NCI-H2171 treated with DMSO at 0.1 percent for 48 hours (cell line): ENCODE results near the gene C16orf95.
"Not testable (repeated sequence)": the region's sequence is repeated elsewhere in the genome, so short reads cannot be mapped to it uniquely, and the experiment has no call there.

Experiments
- DNase-seq: peaks from one replicate; lab custom pipeline; 2025; lab: John Stamatoyannopoulos, UW

C16orf95 gene

DNA sequence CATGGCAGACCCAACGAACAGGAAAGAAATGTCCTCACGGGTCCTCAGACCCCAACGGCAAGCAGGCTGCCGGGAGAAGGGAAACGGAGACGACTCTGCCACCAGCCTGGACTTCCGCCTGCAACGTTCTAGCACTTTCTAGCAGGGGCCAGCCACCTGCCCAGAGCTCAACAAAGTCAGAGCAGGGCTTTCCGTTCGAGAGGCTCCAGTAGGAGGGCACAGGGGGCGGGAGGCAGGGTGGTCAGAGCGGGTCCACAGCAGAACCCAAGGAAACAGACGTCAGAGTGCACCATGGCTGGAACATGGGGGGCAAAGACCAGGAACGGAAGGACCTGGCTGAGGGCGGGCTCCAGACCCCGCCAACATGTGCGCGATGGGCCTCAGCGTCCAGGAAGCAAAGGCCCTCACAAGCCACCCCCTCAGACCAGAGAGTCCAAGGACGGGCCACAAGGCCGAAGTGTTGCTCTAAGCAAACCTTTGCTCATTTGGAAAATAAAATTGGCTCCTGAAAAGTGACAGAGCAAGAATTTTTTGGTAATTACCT is 29.4 kb upstream of the C16orf95 start:
- DNase-seq: no peak

DNA sequence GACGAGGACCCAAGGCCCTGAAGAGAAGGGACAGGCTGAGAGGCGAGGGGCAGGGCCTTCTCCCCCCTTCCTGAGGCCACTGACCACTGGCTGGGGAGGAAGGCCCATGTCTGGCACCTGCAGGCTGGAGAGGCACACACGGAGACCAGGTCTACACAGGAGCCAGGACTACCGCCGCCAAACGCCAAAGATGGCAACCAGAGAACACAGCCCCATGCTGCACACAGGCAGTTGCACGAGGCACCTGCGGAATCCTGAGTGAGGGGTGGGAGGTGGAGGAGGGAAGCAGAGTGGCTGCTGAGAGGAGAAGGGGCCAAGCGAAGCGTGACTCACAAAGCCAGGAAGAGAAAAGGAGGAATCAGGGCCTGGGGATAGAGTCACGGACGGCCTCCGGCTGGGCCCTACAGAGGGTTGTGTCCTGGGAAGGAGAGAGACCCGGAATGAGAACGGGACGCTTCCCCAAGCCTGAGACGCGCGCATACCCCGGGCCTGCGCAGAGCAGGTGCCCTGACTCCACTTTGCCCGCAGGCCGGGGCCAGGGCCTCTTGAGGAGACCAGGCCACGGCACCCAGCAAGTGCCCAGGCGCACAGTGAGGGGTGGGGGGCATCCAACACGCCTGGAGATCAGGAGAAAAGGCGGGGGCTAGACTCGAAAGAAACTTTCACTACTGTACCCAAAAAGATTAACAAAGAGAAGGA is 28.7 kb upstream of the C16orf95 start:
- DNase-seq: no peak

DNA sequence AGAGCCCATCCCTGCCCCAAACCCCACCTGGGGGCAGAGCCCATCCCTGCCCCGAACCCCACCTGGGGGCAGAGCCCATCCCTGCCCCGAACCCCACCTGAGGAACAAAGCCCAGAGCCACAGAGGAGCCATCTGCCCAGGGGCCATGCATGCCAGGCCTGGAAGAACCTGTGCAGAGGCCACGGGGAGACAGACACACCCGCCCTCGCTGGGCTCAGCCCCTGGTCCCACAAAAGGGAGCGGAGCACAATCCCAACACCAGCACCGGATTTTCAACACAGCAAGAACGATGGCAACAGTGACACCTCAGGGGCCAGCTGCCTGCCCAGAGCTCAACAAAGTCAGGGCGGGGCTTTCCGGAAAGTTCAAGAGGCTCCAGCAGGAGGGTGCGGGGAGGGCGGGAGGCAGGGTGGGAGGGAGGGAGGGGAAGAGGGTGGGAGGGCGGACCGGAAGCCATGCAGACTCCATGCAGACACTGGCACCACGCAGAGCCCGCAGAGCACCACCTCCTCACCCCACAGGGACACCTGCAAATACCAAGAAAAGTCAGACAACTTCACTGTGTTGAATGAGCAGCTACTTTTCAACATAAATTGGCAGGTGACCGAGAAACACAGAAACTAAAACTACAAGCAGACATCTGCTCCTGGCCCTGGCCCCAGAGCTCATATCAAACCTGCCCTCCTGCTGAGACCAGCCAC is 27.9 kb upstream of the C16orf95 start:
- DNase-seq: peak; percentile 51

DNA sequence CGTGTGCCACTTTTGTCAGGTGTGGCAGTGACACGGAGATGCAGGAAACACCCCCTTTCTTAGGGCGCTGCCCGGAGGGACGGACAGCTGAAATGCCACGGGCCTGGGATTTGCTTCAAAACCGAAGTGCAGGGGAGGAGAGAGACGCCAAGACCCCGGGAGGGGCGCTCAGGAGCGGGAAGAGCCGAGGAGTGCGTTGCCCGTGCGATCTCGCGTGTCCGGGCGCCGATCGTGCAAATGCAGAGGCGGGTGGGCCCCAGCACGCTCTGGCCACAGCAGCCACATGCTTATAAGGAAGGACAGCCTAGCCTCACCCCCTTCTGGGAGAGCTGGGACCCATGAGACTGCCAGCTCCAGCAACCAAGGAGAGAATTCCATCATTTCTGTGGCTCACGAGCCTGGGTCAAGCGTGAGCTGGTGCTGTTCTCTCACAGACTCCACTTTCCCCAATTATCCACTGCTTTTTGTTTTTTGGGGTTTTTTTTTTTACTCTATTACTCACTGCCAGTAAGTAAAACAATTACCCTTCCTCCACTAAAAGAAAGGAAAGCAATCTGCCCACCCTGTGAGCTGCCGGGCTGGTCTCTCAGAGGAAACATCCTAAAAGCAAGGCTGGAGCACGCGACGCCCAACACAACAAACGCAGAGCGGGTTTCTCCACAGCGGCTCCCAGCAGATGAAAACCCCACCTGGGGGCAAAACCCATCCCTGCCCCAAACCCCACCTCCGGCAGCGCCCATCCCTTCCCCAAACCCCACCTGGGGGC is 27.2 kb upstream of the C16orf95 start:
- DNase-seq: no peak

DNA sequence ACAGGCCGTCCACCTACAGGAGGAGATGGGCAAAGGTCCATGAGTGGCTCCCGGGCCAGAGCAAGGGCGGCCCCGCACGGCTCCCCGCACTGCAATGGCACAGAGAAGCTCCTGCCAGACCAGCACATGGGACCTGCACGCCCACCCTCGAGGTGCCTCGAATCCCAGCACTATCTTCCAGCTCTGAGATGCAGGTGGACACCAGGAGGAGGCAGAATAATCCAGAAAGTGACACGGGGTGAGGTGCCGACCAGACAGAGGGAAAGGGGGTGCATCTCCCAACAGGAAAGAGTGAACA is 26.5 kb upstream of the C16orf95 start:
- DNase-seq: no peak

DNA sequence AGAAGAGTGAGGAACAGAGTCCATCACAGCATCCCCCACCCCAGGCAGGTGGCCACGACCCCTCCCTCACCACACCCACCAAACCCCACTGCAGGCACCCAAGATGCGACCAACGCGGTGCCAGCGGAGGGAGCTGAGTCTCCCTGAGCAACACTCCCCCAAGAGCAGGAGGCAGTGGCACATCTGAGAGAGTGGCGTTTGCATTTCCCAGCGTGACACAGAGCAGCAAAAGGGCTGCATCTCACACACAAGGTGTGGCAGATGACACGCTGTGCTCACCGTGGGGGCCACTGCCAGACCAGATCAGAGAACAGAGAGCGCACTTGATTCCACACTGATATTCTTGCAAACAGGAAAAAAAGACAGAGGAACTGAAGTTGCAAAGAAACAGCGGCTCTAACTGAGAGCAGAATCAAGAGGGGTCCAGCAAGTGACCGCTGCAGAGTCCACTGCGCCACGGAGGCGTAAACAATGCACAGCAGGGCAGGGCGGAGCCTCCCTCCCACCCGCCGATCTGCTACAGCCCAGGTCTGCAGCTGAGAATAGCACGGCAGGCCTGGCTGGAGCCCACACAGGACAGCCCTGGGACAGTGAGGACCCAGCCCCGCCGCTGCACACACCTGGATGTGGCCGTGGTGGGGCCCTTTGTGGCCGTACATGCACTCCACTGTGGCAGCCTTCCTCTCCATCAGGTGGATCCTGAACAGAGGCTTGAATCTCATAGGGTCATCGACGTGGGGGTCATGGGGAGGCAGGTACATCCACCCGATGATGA is 26.0 kb upstream of the C16orf95 start:
- DNase-seq: no peak

DNA sequence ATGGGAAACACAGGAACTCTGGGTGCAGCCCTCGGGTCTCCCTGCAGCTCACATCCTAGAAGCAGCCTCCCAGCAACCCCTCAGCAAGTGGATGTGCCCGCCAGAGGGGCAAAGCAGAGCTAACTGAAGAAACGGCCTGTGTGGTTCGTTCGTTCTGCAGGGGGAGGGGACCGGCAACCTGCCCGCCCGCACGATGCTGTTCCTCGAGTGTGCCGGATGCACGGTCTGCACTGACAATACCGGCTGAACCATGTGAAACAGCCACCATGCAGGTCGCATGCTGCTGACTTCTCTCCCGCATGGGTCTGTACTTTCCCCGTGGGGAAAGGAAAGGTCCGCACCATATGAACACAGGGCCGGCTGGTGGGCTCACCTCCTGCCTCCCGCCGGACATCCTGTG is 25.3 kb upstream of the C16orf95 start:
- no peak for DNase-seq

DNA sequence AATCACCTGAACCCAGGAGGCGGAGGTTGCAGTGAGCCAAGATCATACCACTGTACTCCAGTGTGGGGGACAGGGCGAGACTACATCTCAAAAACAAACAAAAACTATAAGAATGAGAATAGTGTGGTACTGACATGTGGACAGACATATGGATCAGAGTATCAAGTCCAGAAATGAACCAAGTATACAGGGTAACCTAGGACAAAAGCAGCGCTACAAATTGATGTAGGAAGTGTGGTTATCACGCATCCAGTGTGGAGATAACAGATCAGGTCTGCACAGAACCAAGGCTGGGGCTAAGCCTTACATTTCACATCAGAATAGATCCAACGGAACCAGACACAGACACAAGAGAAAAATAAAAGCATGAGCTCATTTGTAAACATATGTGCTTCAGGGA is 23.0 kb upstream of the C16orf95 start:
- DNase-seq: no peak

DNA sequence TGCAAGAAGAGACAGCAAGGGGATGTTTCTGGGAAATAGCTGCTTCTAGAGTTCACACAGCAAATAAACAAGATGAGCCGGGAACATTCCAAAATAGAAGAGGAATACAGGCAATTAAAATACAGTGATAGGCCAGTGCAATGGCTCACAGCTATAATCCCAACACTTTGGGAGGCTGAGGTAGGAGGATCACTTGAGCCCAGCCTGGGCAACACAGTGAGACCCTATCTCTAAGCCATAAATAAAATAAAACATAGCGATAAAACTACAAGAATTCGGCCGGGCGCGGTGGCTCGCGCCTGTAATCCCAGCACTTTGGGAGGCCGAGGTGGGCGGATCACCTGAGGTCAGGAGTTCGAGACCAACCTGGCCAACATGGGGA is 22.5 kb upstream of the C16orf95 start:
- not testable (repeated sequence) for DNase-seq

DNA sequence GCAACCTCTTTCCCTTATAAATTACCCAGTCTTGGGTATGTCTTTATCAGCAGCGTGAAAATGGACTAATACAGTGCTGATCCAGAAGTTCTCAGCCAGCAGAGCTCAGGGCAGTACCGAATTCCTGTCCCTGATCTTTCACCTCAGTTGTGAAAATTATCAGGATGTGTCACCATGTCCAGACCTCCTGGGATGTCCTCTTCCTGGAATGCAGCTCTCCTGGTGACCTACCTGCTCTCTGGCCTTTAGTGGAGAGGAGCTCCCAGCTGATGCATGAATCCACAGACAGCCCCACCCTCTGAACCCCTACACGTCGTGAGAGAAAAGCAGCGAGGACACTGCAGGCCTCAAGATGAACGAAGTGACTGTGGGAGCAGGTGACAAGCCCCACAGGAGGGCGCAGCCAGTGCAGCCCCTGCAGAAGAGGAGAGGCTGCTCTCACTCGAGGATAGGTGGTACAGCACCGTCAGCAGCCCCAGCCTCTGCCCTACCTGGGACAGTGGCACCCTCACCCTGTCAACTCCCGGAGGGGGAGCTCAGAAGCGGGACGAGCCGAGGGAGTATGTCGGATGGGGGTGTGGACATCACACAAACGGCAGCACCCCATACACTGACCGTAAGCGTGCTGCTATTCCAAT is 22.0 kb upstream of the C16orf95 start:
- DNase-seq: no peak

DNA sequence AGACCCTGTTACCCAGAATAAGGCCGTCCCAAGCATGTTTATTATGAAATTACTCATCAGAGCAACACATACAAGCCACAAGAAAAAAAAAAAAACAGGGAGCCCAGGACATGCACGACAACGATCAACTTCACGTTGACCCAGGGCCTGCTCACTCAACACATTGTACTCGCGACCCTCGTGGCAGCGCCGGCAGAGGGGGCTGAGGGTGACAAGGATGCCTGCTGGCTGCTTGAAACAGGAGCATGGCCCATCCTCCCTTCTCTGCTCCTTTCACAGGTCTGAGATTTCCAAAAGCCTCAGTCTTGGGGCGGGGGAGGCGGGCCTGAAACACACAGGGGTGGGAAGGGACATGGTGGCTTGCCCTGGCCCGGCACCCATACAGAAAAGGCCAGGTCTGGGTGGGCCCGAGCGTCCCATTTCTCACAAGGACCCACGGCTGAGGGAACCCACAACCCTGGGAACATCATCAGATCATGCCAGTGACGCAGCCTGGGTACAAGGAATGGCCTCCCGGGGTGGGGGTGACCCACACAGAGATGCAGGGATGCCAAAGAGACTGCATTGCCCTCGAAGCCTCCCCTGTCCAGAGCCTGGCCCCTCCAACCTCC is 21.1 kb upstream of the C16orf95 start:
- DNase-seq: no peak

DNA sequence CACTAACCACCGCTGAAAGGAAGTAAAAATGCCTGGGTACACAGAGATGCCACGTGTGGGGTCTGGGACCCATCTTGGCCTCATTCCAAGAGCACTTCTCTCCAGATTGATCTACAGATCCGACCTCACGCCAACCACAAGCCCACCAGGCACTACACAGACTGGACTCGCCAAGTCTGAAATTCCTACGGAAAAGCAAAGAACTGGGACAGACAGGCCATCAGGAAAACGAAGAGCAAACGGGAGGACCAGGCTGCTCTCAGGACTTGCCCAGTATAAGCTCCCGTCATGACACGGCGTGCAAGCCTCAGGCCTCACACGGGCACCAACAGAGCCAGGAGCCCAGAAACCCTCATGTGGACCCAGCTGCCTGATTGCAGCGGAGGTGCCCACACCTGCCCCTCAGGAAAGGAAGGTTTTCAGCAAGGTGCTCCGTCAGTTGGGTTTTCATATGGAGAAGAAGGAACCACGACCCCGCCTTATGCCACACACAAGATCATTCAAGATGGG is 20.1 kb upstream of the C16orf95 start:
- no peak for DNase-seq

DNA sequence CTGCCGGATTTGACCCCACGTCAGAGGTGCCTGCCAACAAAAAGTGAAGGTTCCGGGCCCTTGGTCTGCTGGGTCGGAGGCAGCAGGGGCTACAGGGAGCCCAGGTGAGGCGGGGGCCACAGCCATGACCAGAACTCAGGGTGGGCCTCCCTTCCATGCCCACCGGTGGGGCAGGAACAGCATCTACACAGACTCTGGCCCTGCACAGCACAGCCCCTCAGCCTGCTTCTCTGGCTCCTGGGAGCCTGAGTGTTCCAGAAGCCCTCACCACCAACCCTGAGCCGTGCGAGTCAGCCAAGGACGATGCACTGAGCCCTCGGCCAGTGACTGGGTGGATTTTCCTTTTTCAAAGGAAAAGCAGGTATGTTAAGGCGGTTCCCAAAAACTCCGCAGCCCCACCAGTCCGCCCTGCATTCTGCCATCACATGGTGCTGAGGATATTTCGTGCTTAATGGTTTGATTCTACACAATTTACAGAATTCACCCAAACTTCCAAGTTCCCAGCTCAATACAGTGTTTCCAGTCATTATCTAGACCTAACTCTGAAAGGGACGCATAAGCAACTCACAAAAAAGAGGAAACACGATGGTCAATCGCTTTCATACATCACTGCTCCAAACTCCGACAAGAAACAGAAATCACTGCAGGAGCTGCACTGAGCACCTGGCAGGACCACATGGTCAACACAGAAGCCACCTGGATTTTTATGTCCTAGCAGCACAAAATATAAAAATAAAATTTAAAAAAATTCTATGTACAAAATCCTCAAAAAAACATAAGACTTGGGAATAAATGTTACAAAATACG is 19.4 kb upstream of the C16orf95 start:
- no peak for DNase-seq

DNA sequence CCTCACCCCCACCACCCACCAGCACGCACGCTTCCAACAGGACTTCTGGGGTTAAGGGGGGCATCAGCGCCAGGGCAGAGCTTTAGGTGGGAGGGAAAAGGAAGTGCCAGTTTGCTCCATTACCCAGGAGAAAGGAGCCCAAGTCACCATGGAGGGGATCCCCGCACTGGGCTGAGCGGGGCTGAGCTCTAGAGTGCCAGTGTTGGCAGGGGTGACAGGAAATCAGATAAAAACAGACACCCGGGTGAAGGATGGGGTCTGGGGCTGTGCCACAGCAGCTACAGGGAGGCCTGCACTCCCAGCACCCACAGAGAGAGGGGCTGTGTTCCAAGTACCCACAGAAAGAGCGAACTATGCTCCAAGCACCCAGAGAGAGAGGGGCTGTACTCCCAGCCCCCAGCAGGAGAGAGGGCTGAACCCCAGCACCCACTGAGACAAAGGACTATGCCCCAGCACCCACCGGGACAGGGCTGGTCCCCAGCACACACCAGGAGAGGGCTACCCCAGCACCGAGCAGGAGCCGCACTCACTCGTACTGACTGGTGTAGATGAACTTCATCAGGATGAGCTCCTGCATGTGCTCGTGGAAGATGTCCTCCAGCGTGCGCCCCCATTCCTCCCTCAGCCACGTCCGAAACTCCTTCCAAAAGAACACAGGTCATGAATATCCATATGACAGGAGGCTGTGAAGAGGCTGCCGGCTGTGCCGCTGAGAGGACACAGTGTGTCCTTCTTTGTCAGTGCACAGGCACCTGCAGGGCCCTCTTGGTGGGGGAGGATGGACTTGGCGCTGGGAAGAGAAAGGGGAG is 18.6 kb upstream of the C16orf95 start:
- DNase-seq: no peak

DNA sequence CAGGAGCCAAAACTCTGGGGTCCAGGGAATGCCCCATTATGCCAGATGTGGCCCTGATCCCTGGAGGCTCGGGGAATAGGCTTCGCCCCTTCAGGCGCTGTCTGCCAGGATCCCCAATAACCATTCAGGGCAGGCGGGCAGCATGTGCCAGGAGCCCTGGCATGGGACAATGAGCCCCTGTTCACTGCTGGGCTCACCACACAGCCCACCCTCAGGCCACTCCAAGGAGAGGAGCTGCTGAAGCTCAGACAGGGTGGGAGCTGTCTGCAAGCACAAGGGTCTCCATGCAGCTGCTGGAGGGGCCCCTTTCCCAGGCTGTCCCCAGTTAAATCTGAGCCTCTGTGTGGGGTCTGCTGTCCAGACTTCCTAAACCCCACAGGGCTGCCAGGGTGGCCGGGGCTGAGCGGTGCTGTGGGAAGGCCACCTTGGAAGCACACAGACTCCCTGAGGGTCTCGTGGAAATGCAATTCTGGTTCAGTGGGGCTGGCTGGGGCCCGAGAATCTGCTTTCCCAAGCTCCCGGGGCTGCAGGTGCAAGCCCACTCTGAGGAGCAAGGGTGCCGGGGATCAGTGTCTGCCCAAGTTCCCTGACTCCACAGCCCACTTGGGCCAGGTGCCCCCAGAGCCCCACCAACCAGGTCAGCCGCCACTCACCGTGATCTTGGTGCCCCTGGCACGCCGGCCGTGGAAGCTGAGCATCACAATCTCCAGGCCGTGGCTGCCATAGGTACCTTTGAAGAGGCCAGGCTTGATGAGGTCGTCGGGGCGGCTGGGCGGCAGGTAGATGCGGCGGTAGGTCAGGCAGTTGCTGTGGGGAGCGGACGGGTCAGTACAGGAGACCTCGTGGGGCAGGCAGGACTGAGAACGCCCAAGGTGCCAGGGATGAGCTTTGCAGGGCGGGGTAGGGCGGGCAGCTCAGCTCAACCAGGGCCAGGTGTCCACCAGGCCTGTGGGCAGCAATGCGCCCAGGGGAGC is 17.7 kb upstream of the C16orf95 start:
- no peak for DNase-seq

DNA sequence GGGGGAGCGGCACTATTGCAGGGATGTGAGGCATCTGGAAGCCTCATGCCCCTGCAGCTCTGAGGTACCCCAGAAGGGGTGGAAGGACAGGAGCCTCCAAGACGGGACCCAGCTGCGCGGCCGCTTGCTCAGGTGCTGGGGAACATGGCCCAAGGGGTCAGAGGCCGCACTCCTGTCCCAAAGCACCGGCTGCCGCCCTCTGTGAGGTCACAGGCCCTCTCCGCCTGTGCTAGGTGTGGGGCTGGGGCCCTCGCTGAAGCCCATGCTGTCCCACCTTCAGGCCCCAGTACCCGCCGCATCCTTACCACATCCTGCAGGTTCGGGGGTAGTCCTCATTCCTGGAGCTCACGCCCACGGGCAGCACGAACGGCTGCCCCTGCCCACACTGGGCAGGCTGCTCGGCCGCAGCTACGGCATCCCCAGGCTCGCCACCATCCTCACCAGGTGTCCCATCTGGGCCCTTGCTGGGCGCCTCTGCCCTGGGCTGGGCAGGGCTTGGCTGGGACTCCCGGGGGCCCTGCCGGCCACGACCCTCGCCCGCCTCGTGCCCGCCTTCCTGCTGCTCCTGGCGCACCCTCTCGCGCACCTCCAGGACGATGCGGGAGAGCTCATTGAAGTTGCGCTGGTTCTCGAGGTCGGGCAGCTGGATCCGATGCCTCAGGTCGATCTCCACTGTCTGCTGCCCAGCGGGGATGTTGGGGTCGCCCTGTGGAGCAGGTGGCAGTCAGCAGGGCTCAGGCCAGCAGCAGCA is 16.6 kb upstream of the C16orf95 start:
- no peak for DNase-seq

DNA sequence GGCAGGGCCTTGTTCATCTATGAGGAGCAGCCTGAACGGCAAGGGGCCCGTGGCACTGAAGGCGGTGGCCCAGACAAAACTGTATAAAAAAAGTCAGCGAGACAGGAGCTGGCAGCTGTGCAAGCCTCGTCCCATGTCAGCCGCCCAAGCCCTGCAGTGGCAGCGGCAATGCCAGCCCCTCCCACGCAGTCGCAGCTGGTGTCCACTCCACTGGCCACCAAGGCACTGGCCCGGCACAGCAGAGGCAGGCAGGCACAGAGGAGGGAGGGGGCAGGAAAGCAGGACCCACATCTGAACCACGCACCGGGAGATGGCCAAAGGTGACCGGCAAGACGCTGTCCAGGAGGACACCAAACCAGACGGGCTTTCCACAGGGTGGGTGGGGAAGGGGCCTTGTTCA is 15.9 kb upstream of the C16orf95 start:
- no peak for DNase-seq
